Activated CD4-positive, alpha-beta T cell treated with anti-CD3 and anti-CD28 coated beads, Interleukin-2, amount 50 U/mL, for 16 hours (primary cell): ENCODE data around the gene TRAPPC3.
"Not testable (repeated sequence)": the region's sequence is repeated elsewhere in the genome, so short reads cannot be mapped to it uniquely, and the experiment has no call there.

Source experiments
- DNase-seq: peaks from one replicate; pipeline ENCODE4 v3.0.0-alpha.2; 2020

TRAPPC3 gene

DNA sequence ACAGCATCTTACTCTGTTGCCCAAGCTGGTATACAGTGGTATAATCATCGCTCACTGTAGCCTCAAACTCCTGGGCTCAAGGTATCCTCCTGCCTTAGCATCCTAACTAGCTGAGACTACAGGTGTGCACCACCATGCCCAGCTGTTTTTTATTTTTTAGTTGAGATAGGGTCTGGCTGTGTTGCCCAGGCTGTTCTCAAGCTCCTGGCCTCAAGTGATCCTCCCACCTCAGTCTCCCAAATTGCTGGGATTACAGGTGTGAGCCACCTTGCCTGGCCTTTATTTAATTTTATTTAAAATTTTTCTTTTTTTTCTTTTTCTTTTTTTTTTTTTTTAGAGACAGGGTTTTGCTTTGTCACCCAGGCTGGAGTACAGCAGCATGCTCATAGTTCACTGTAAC, 15.9 kb upstream of the TRAPPC3 start:
- no peak for DNase-seq

DNA sequence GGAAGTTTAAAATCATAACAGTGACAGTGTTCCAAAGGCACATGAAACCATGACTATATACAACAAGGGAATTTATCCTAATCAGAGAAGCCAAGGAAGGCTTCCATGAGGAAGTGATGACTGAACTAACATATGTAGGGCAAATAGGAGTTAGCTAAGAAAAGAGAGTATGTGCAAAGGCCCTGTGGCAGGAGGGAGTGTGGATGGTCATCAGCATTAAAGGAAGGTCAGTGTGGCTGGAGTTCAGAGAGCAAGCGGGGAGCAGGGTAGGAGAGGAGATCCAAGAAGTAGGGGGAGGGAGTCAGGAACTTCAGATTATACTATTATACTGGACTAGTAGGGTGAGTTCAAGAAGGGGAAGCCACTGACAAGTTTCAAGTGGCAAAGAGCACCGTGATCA, 15.1 kb upstream of the TRAPPC3 start:
- no peak for DNase-seq

DNA sequence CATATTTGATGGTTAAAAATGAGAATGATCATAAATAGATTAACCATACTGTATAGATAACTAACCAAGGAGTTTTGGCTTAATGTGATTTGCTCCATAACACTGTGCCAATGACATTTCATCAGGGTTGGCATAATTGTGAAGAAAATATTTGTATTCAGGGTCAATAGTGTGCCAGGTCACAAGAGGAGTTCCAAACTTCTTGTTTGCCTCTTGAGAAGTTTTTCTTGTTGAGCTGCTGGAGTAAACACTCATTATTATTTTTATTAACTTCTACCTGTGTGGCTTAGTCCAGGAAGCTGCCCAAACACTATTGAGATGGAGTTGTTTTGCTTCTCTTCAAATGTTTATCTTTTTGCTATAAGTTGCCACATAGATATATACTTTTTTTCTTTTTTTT, 14.1 kb upstream of the TRAPPC3 start:
- no peak for DNase-seq

DNA sequence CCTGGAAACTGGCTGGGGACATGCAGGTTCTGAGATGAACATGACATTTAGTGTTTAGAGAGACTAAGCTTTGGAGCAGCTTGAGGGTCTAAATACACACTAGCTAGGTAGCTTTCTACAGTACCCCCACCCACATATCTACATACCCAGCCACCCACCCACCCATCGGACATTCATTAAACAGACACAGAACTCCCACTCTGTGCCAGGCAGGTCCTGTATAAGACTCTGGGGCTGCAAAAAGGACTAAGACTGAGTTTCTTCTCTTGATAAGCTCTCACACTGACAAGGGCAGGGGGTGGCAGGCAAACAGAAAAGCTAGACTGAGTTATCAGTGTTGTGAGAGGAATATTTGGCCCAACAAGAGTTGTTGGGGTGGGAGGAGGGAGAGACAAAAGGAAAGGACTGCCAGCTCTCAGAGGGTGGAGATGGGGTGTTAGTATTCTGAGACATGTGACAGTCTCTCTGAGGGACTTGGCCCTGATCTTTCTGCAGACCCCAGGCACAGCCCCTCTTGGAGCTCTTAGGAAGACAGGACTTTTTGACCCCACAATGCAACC, 13.5 kb upstream of the TRAPPC3 start:
- DNase-seq, result no peak

DNA sequence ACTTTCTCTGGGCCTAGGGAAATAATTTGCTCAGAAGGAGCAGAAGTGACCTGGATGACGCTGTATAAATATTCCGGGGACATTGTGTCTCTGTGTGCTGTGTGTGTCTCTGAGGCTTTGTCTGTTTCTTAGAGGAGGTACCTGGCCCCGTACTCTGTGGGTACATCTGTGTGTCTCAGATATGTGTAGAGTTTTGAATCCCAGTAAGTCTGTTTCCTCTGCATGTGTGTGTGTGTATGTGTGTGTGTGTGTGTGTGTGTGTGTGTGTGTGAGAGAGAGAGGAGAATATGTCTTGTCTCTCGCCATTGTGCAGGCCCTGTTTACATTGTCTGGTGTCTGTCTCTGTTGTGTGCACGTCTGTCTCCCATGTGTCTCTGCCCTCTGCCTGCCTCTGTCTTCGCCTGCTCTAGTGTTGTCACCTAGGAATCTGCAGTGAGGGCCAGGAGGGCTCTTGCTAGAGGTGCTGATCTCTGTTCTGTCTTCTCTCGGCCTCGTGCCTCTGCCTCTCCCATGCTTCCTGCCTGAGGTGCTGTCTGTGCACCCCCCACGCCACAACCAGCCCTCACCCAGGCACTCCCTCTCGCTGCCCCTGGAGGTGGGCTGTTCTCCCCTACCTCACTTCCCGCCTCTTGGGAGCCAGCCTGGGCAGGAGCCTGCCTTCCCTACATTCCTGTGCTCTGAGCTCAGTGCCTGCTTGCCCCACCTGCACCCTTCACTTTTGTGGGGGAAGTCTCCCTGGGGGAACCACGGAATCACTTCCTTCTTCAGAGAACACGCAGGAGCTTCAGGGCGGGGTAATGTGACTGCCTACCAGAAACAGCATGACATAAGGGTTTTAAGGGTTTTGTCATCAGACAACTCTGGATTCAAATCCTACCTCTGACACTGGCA, 12.6 kb upstream of the TRAPPC3 start:
- DNase-seq, result peak; percentile 43

DNA sequence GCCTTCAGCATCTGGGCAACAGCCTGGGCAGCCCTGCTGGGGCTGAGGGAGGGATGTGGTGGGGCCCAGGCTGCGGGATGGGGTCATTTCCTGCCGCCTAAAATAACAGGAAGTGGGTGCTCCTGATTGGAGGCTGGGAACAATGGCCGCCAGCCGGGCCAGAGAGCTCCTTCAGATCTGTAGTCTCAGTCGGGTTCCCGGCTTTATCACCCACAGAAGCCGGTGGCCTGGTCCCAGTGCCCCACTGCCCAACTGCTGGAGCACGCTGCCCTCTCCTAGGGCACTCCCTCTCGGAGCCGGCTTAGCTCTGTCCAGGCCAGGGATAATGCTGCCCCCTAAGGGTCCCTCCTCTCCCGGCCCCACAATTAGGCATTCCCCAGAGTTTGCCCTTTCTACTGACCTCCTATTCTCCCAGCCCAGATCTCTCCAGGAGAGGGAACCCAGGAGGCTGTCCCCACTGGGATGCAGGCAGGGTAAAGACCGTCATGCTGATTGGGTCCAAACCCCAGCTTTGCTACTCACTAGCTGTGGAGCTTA, 11.7 kb upstream of the TRAPPC3 start:
- DNase-seq, result peak; percentile 85

DNA sequence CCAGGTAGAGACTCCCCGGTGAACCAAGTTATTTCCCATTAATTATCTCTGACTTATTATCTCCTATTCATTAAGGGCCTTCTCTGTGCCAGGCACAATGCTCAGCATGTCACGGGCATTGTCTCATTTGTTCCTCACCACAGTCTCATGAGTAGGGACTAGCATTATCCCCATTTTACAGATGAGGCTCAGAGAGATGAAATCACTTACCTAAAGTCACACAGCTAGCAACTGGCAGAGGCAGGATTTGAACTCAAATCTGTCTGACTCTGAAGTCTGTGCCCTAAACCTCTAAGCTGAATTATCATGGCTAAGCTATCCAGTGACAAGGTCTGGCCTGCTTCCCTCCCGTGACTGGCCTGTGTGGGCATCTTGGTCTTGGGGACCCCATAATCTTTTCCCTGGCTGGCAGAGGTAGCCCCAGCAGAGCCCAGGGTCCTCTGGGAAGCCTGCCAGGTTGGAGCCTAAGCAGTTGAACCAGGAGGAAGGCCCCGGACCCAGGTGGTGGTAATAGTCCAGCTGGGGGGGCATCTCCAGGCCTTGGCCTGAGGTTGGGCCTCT, 11.2 kb upstream of the TRAPPC3 start:
- no peak for DNase-seq

DNA sequence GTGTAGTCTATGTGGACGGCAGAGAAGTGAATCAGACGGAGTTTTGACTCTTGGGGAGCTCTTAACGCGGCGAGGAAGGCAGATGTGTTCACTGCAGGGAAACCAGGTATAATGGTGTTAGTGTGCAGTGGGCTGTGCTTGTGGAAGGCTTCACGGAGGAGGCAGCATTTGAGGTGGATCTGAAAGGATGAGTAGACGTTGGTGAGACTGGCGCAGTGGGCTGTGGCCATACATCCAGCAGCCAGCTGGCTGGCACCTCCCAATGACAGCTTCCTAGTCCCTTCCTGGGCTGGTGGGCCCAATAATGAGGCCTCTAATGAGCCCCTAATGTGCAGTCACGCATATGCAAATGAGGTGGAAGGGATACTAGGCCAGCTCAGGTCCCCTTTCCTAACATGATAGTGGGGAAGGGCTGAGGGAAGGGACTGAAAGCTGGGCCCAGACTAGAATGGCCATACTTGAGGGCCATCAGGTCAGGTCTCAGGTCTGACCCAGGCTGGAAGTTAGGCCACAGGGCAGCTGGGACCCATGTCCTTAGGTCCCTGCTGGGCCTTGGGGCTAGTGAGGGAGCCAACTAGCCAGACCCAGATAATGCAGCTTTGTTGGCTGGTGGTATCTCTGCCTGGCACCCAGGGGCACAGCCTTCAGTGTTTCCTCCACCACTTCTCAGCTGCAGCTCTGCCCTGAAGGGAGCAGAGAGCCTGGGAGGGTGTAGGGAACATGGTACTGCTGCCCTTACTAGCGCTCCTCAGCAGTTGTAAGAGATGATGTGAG, 10.5 kb upstream of the TRAPPC3 start:
- DNase-seq, result no peak

DNA sequence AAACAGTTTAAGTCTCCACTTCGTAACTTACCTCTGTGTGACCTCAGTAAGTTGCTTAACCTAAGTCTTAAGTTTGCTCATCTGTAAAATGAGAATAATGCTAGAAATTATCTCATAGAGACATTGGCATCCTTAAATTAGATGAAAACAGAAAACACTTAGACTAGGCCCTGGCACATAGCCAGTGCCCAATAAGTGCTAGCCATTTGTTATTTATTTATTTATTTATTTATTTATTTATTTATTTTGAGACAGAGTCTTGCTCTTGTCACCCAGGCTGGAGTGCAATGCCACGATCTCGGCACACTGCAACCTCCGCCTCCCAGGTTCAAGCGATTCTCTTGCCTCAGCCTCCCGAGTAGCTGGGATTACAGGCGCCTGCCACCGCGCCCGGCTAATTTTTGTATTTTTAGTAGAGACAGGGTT, 9.6 kb upstream of the TRAPPC3 start:
- not testable (repeated sequence) for DNase-seq

DNA sequence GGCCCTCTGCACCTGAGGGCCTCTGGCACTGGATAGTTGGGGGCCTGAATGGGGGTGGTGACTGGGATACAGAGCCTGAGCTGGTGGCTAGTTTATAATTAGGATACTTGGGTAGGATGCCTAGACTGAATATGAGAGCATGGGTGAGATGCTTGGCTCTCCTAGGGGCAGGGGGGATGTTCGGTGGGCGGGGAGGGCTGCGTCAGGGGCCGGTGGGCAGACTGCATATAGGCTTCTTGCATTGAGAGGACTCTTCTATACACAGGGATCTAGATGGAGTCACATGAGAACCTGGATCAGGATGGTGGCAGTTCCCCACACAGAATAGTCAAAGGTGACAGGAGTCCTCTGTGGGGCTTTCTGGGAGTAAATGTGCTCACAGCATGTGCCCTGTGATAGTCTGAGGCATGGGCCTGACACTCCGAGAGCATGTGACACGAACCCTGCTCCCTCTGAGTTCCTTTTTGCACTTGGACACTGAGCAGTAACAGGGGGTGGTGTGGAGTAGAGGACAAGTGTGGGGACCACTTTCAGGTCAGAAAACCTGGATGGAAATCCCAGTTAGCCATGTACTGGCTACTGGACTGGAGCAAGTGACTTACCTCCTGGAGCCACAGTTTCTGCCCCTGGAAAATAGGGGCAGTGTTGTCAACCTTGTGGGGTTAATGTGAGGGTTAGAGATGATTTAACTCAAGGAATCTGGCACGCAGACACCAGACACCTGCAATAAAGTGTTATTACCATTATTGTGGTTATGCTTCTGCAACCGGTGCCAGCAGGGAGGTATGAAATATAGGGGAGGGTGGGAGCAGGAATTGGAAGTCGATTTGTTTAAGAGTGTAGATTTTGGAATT, 8.9 kb upstream of the TRAPPC3 start:
- DNase-seq, result no peak

DNA sequence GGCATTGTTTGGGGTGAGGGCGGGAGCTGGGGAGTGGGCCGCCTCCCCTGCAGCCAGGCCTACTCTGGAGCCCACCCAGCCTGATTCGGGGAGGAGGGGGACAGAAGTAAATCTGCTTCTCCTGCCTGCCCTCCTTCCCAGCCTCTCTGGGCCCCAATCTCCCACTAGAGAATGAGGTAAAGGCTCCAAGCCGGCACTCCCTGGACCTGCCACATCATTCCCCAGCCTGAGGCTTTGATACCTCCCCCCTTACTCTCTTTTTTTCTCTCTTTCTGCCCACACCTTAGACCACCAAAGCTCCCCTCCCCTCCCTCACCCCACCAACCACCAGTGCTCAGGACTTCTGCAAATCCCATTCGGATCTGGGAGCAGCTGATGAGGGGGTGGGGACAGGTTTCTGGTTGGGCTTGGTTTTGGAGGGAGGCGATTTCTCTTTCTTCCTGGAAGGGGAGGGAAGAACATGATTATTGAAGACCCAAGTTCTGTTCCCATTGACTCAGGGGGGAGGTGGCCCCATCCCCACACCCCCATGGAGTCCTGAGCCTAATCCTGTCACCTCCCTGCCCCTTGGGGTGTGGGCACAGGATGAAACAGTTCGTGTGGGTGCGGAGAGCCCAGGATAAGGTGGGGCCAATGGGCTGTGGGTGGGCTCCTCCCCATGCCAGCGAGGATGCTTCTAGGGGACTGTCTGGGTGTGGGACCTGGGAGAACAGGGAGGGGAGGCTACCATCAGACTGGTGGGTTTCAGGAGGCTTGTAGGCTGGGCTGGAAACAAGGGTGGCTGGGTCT, 8.0 kb upstream of the TRAPPC3 start:
- no peak for DNase-seq

DNA sequence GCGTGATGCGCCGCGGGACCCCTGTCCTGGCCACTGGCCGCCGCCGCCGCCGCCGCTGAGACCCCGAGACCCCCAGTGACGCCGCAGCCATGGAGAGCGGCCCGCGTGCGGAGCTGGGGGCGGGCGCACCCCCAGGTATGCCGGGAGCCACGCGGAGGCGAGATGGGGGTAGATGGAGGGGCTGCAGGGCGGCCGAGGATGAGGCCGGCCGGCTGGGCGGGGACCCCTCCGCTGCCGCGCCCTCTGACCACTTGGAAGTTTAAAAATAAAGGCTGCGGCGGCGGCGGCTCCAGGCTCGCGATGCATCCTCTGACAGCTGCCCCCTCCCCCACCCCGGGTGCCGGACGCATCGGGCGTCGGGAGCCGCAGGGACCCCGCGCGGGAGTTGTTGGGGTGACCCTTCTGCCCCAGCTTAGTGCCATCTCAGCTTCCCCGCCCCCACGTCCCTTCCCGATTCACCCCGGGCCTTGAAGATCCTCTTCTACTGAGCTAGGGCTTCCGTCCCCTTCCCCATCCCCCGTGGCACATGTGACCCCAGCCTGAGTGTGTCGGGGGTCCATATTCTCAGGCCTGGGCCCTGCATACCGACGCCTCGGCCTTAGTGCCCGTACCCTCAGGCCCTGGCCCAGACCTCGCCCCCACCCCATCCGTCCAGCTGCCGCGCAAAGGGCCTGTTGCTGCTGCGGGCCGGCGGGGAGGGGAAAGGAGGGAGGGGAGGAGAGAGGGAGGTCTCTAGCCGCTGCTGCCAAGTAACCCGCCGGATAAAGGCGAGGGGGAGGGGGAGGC, 7.2 kb upstream of the TRAPPC3 start:
- peak; percentile 68 for DNase-seq

DNA sequence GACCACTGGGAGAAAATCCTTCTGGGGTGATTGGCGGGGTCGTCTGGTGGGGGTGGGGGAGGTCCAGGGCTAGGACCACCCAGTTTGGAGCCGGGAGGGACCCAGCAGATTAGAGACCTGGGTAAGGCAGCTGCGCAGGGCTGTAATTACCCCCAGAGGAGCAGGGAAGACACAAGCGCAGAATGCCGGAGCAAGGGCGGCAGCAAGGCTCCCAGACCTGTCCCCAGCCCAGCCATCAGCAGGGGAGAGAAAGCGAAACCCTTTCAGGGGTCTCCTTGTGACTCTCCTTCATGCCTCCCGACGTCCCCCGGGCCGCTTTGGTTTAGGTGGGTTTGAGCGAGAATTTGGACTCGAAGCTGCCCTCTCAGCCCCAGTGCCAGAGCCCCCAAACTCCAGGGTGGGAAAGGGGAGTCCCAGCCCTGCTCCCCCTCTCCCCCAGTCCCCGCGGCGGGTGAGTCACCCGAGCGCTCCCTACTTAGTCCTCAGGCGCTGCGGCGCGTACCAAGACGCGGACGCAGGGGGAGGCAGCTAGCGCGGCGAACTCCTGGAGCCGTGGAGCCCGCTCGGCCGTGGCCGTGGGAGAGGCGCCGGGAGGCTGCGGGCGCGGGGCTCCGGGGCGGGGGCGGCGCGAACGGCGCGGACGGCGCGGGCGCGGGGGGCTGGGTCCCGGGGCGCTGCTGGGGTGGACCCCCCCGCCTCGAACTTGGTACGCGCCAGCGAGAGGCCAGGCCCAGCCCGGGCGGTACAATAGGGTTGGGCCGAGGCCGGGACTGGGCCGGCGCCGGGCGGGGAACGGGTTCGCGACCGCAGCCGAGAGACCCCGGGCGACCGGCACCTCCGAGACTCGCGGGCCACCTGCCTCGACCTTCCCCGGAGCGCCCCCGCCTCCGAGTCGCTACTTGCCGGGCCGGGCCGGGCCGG, 6.4 kb upstream of the TRAPPC3 start, which contains the start of gene MAP7D1:
TSS of gene MAP7D1 (plus strand) at position 753 of the 921 bp plus-strand sequence. CDS start 258 bp downstream, outside the sequence.
- DNase-seq, result peak; percentile 80

DNA sequence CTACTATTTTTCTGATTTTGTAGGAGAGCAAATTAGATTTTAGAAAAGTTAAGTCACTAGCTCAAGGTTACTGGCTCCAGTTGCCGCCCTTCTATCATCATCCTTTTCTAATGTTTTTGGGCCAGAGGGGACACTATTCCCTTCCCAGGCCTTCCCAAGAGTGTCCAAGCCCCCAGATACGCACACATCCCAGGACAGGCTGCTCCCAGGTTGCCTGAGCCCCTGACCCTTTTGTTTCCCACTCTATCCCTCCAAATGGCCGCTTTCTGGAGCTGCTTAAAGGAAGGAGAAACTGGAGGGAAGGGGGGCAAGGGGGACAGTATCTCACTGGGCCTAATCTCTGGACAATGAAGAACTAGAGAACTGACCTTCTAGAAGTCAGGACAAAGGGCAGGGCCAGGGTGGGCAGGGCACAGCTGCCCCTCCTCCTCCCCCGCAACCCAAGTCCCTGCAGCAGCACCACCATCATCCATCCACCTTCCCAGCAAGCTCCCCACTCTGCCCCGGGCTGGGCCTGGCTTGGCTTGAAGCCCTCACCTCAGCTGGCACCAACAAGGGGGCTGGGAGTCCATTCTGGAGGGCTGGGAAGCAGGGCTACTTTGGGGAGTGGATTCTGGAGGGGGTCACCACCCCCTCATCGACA, 5.6 kb upstream of the TRAPPC3 start:
- DNase-seq, result no peak

DNA sequence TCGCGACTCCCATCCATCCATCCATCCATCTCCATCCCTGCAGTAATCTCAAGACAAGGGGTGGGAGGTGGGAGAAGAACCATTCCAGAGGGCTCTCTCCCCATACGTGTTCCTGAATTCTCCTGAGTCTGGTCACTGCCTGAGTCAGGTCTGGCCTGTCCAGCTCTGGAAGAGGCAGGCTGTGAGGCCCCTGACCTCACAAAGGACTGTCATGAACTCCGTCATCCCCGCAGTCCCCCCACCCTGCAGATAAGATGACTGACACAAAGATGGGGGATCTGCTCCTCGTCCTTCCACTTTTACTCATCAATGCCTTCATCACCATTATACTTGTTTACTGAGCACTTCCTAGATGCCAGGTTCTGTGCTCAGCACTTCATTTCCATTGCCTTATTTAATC, 5.0 kb upstream of the TRAPPC3 start:
- no peak for DNase-seq

DNA sequence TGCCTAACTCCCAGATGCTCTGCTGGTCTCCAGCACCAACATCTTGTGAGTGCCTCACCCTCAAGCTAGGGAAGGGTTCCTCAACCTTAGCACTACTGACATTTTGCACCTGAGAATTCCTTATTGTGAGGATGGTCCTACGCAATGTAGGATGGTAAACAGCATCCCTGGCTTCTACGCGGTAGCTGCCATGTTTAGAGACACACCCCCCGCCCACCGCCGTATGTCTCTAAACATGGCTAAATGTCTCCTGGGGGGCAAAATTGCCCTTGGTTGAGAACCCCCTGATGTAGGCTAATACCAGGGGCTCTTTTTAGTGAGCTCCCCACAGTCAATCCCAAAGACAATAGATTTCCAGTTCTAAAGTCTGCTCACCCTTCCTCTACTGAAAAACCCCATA, 4.2 kb upstream of the TRAPPC3 start:
- no peak for DNase-seq

DNA sequence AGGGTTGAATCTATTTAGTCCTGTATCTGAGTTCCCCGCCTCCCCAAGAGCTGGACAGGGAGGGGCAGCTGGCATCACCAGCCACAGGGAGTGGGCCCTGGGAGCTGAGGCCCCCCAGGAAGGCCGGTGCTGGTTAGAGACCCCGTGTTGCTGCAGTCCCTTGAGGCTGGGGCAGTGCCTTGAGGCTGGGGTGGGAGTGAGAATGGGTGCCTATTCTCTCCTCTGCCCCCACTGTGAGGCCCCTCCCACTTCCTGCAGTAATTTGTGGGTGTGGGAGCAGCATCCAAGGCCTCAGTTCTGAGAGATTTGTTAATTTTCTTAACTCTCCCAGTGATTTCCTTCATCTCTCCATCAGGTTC, 2.5 kb upstream of the TRAPPC3 start:
- peak; percentile 46 for DNase-seq

DNA sequence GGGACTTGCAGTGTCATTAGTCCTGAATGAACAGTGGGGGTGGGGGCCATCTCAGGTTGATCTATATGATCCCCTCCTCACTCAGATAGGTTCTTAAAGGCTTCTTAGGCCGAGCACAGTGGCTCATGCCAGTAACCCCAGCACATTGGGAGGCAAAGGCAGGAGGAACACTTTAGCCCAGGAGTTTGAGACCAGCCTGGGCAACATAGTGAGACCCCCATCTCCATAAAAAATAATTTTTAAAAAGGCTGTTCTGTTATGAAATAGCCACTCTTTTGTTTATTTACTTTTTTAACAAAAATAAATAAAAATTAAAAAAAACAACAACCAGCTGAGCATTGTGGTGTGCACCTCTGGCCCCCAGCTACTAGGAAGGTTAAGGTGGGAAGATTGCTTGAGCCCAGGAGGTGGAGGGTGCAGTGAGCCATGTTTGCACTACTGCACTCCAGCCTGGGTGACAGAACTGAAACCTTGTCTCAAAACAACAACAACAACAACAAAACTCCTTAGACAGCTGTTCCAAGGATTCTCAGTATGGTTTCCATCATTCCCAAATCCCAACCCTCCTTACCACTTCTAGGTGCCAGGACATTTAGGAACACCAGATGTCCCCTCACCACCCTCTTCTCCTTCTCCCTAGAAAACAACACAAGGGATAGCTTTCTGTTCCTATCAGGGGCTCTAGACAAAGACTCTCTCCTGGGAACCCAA, 2.0 kb upstream of the TRAPPC3 start:
- DNase-seq, result no peak
